HEK293T (cell line): ENCODE measurements around the gene MYO1H.
"Not testable (repeated sequence)": the region's sequence is repeated elsewhere in the genome, so short reads cannot be mapped to it uniquely, and the experiment has no call there.

ENCODE experiments used
- CTCF ChIA-PET: fragments of 350-600 bp; formaldehyde crosslinking; extraction: SDS; loops from one replicate; lab custom pipeline; 2021; ENCODE audit warnings: antibody characterized with exemption, inconsistent platforms; lab: Yijun Ruan, JAX
- POLR2A ChIA-PET: fragments of 350-600 bp; formaldehyde crosslinking; extraction: SDS; loops from one replicate; lab custom pipeline; 2020; ENCODE audit warnings: antibody characterized with exemption, inconsistent platforms; lab: Yijun Ruan, JAX
- DNase-seq: peaks from one replicate; pipeline ENCODE4 v3.0.0; 2012; ENCODE audit warnings: mixed read lengths; ENCODE audit errors: extremely low spot score
- ARNT ChIP-seq: fragments of 450-650 bp; IDR thresholded peaks from 2 replicates; pipeline ENCODE4 v1.6.1; 2017; ENCODE audit warnings: mild to moderate bottlenecking
- BHLHE40 ChIP-seq: fragments of 450-650 bp; IDR thresholded peaks from 2 replicates; pipeline ENCODE4 v1.6.1; 2016; ENCODE audit warnings: mild to moderate bottlenecking, moderate library complexity, borderline replicate concordance
- CTBP1 ChIP-seq: fragments of 450-650 bp; IDR thresholded peaks from 2 replicates; pipeline ENCODE4 v1.6.1; 2016; ENCODE audit warnings: borderline replicate concordance
- ELF4 ChIP-seq: fragments of 450-650 bp; IDR thresholded peaks from 2 replicates; pipeline ENCODE4 v1.6.1; 2017; ENCODE audit warnings: antibody characterized with exemption
- FOXA1 ChIP-seq: fragments of 450-650 bp; IDR thresholded peaks from 2 replicates; pipeline ENCODE4 v1.6.1; 2016; ENCODE audit warnings: mild to moderate bottlenecking
- FOXK2 ChIP-seq: fragments of 450-650 bp; IDR thresholded peaks from 2 replicates; pipeline ENCODE4 v1.6.1; 2016; ENCODE audit warnings: mild to moderate bottlenecking
- FOXM1 ChIP-seq: fragments of 450-650 bp; IDR thresholded peaks from 2 replicates; pipeline ENCODE4 v1.6.1; 2017; ENCODE audit warnings: mild to moderate bottlenecking, borderline replicate concordance
- HDGF ChIP-seq: fragments of 450-650 bp; IDR thresholded peaks from 2 replicates; pipeline ENCODE4 v1.6.1; 2017; ENCODE audit warnings: antibody characterized with exemption, borderline replicate concordance
- L3MBTL2 ChIP-seq: fragments of 450-650 bp; conservative IDR thresholded peaks from 2 replicates; pipeline ENCODE4 v1.6.1; 2016; ENCODE audit warnings: mild to moderate bottlenecking
- LEF1 ChIP-seq: fragments of 450-650 bp; IDR thresholded peaks from 2 replicates; pipeline ENCODE4 v1.6.1; 2017; ENCODE audit warnings: mild to moderate bottlenecking, borderline replicate concordance
- NFRKB ChIP-seq: fragments of 450-650 bp; IDR thresholded peaks from 2 replicates; pipeline ENCODE4 v1.6.1; 2016; ENCODE audit warnings: mild to moderate bottlenecking, moderate library complexity
- SP1 ChIP-seq: fragments of 450-650 bp; IDR thresholded peaks from 2 replicates; pipeline ENCODE4 v1.6.1; 2017
- SUZ12 ChIP-seq: fragments of 450-650 bp; IDR thresholded peaks from 2 replicates; pipeline ENCODE4 v1.6.1; 2016; ENCODE audit warnings: mild to moderate bottlenecking
- TARDBP ChIP-seq: fragments of 450-650 bp; IDR thresholded peaks from 2 replicates; pipeline ENCODE4 v1.6.1; 2016
- ZNF384 ChIP-seq: fragments of 450-650 bp; IDR thresholded peaks from 2 replicates; pipeline ENCODE4 v1.6.1; 2016
- TF ChIP-seq, protein P1 (sequence below): fragments of 450-650 bp; IDR thresholded peaks from 2 replicates; pipeline ENCODE4 v1.6.1; 2016

Gene MYO1H

DNA sequence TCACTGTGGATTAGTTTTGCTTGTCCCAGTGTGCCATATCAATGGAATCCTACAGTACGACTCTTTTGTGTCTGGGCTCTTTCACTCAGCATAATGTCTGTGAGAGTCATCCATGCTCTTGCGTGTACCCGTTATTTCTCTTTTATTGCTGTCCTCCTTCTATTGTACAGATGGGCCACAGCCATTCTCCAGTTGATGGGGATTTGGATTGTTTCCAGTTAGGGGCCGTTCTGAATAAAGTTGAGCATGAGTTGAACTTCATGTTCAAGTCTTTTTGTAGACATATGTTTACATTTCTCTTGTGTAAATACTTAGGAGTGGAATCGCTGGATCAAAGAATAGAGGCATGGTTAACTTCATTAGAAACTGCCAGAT, 38.3 kb downstream of the MYO1H start:
- CTCF ChIA-PET, result interaction anchor here (0.7 to 2.5 kb wide), 7 partner anchors 8 to 1294 kb away, joined by 3 to 11 read pairs (median 5); no protein-coding TSS in a partner anchor
- DNase-seq, result no peak
- POLR2A ChIA-PET, result interaction anchor here (0.7 kb wide), 1 partner anchor 134 kb away, joined by 3 read pairs; no protein-coding TSS in a partner anchor
- TF ChIP-seq NFRKB (no peak), LEF1 (no peak), TARDBP (no peak), FOXA1 (no peak), L3MBTL2 (no peak)

DNA sequence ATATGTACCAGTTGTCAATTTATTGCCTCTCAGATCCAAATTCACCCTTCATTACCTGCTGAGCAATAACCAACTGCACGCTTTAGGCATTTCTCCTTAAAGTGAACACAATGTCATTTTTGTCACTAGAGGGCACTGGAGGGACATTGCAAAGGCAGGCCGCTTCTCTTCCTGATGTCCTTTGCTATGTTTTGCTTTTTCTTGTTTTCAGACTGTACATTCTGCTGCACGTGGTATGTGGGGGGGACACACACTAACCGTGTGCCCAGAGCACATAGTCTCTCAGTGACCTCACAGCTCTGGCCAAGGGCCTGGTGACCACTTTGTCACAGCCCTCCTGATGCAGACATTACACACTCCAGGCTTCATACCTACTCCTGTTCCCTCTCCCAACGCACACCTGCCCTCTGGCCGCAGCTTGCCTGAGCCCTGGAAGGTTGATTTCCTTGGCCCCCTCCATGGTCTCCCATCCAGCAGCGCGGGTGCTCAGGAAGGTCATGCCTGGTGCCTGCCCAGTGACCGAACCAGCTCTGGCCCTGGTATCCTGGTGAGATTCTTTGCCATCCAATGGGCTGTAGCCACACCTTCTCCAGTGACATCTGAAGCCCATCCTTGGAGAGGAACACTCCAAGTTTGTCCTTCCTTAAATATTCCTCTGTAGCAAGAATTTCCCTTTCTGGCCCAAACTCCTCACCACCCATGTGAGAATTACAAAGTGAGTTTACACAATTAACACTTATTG, 39.9 kb downstream of the MYO1H start:
- ChIA-PET CTCF (interaction anchor here (0.6 to 2.0 kb wide), 3 partner anchors 120 to 192 kb away, joined by 3 to 6 read pairs (median 4); no protein-coding TSS in a partner anchor), POLR2A (no interaction called here)
- TF ChIP-seq, protein P1, sequence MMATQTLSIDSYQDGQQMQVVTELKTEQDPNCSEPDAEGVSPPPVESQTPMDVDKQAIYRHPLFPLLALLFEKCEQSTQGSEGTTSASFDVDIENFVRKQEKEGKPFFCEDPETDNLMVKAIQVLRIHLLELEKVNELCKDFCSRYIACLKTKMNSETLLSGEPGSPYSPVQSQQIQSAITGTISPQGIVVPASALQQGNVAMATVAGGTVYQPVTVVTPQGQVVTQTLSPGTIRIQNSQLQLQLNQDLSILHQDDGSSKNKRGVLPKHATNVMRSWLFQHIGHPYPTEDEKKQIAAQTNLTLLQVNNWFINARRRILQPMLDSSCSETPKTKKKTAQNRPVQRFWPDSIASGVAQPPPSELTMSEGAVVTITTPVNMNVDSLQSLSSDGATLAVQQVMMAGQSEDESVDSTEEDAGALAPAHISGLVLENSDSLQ, result no peak
- TF ChIP-seq ARNT (no peak), BHLHE40 (no peak), ELF4 (no peak), LEF1 (no peak), SUZ12 (no peak), L3MBTL2 (no peak), SP1 (no peak), ZNF384 (no peak), FOXM1 (no peak), CTBP1 (no peak), TARDBP (no peak), HDGF (no peak), FOXK2 (no peak)
- peak; percentile 48 for DNase-seq

DNA sequence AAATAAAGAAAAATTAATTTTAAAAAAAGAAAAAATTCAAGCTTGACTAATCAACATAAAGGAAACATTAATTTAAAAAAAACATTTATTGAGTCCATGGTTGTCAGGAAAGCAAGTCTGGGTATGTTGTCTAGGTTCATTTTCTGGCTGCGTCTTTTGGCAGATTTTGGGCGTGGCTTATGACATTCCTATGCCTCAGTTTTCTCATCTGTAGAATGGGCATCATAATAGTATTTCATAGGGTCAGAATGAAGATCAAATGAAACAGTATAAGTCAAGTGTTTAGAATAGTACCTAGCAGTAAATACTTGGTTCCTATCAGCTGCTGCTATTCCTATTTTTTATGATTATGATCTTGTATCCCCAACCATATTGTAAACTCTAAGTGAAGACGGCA, 40.5 kb downstream of the MYO1H start:
- TF ChIP-seq LEF1, result no peak
- TF ChIP-seq L3MBTL2, result no peak
- no peak for TF ChIP-seq SUZ12
- TF ChIP-seq SP1, result no peak
- TF ChIP-seq FOXK2, result no peak
- TF ChIP-seq FOXA1, result no peak
- ChIA-PET CTCF (interaction anchor here (1.4 to 2.0 kb wide), 2 partner anchors 120 to 124 kb away, joined by 4 to 6 read pairs; no protein-coding TSS in a partner anchor), POLR2A (no interaction called here)
- DNase-seq, result no peak

DNA sequence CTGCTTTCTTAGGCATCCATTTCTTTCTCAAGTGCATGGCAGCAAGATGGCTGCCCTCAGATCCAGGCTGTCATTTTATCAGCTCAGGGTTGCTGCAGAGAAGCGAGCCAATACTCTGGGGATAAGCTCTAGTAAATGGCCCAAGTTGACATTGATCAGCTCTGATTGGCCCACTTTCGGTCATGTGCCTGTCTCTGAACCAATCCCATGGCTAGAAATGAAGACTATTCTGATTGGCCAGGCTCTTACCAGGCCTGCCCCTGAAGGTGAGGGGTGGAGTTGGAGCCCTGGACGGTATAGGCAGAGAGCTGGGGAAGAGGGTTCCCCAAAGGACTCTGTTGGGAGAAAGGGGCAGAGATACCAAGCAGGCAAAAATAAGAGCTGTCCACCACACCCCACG, 41.4 kb downstream of the MYO1H start:
- CTCF ChIA-PET, result interaction anchor here (0.5 to 2.0 kb wide), 5 partner anchors 24 to 262 kb away, joined by 3 to 14 read pairs (median 4); no protein-coding TSS in a partner anchor
- DNase-seq, result no peak
- no peak for TF ChIP-seq FOXA1
- no peak for TF ChIP-seq ZNF384
- TF ChIP-seq HDGF, result no peak
- no peak for TF ChIP-seq L3MBTL2
- no peak for TF ChIP-seq LEF1
- TF ChIP-seq FOXM1, result no peak
- no peak for TF ChIP-seq BHLHE40
- no peak for TF ChIP-seq SUZ12
- TF ChIP-seq, protein P1, result no peak
- POLR2A ChIA-PET, result no interaction called here

DNA sequence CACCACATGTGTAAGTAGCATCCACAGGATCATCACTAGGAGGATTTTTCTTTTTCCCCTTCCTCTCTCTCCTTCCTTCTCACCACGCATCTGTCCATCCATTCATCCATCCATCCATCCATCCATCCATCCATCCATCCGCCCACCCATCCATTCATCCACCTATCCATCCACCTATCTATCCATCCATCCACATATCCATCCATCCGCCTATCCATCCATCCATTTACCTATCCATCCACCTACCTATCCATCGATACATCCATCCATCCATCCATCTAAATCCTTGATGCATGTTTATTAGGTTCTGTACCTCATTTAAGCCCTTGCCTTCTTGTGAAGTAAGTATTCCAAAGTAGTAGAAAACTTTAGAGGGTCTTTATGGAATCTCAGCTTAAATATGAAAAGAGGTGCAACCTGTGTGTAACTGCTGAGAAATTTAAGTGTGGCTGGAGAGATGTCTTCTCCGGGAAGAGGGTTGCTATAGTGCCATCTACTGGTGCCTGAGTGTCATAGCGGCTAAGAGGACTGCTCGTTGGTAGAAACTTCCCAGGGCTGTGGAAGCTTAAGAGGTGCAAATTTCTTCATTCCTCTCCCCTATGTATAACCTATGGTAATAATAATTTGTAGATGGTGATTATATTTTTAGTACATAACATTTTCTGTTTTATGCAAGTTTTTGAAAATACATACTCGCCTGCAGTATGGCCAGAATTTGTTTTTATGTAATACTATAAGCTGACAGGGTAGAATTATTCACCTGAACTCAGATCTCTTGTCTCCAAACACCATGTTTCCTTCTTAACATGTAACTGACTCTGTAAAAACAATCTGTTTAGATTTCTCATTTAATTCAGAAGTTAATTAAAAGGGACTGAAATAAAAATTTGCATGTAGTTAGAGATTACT, 46.0 kb downstream of the MYO1H start:
- CTCF ChIA-PET, result interaction anchor here (0.6 to 1.9 kb wide), 11 partner anchors 9 to 794 kb away, joined by 3 to 9 read pairs (median 4); no protein-coding TSS in a partner anchor

DNA sequence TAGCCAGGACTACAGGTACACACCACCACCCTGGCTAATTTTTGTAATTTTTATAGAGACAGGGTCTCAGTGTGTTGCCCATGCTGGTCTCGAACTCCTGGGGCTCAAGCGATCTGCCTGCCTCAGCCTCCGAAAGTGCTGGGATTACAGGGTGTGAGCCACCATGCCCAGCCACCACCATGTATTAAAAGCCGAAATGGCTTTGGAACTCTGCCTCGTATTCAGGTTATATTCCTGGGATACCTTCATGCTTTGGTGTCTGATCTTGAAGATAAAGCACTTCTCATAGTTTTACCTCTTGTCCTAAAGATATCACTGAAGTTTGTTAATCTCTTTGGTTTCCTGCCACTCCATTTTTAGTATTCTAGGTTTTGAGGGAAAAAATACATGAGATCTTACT, 47.2 kb downstream of the MYO1H start:
- ChIA-PET CTCF (interaction anchor here (1.2 to 1.6 kb wide), 2 partner anchors 12 to 33 kb away, joined by 3 to 4 read pairs; no protein-coding TSS in a partner anchor), POLR2A (no interaction called here)
- TF ChIP-seq BHLHE40 (no peak), NFRKB (no peak), FOXM1 (no peak), HDGF (no peak), FOXK2 (no peak), L3MBTL2 (no peak), ELF4 (no peak), SP1 (no peak), FOXA1 (no peak), LEF1 (no peak), ZNF384 (no peak), ARNT (no peak), TARDBP (no peak), CTBP1 (no peak), SUZ12 (no peak)
- TF ChIP-seq, protein P1, result no peak
- DNase-seq, result no peak

More for the DNA sequence above, 46.0 kb downstream of the MYO1H start:
- peak; percentile 77 for DNase-seq
- POLR2A ChIA-PET, result no interaction called here
- TF ChIP-seq FOXA1 (no peak), CTBP1 (0 out of 2 replicates have a peak, but pooled peaks have one; percentile 31)

DNA sequence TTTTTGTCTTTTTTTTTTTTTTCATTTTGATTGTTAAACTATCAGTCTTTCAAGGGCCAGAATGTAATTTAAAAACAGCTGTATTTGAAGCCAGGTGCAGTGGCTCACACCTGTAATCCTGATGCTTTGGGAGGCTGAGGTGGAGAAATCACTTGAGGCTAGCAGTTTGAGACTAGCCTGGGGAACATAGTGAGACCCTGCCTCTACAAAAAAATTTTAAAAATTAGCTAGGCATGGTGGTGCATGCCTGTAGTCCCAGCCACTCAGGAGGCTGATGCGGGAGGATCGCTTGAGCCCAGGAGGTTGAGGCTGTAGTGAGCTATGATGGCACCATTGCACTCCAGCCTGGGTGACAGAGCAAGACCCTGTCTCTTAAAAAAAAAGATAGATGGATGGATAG, 57.1 kb downstream of the MYO1H start:
- DNase-seq, CTCF ChIA-PET, POLR2A ChIA-PET: not testable (repeated sequence)

DNA sequence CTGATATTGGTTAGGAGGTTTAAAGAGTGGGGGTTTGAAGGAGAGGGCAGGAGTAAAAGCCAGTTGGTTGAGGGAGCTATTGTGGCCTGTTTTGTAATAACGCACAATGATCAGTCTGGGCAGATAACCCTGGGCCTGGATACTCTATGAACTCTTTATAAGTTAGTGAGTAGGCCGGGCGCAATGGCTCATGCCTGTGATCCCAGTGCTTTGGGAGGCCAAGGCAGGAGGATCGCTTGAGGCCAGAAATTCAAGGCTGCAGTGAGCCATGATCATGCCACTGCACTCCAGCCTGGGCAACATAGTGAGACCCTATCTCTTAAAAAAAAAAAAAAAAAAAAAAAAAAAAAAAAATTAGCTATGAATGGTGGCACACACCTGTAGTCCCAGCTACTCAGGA, 58.4 kb downstream of the MYO1H start:
- CTCF ChIA-PET, result interaction anchor here (0.6 to 1.2 kb wide), 4 partner anchors 12 to 78 kb away, joined by 3 to 4 read pairs (median 3); no protein-coding TSS in a partner anchor
- POLR2A ChIA-PET, DNase-seq: not testable (repeated sequence)
